Prostate gland (tissue), 2 donors: ENCODE measurements around the gene GSE1.

Experiments used
- POLR2A ChIP-seq: fragments of 450-650 bp; IDR thresholded peaks from one replicate; pipeline ENCODE4 v1.6.1; 2016; ENCODE audit warnings: antibody characterized with exemption, mild to moderate bottlenecking
- POLR2AphosphoS5 ChIP-seq: sonication (generic); formaldehyde crosslinking; IDR thresholded peaks from one replicate; pipeline ENCODE4 v1.6.1; 2017; ENCODE audit warnings: antibody characterized with exemption
- TF ChIP-seq, protein P1 (sequence below), 4 experiments: fragments of 200-600 bp in 2 of 4; fragments of 450-650 bp in 2 of 4; sonication (generic) in 2 of 4; IDR thresholded peaks; 1 replicate in 3 of 4; 2 replicates in 1 of 4; pipeline ENCODE4 v1.5.1; 2016 to 2019; ENCODE audit warnings: antibody characterized with exemption in 4 of 4, mild to moderate bottlenecking in 2 of 4, moderate library complexity in 2 of 4

DNA sequence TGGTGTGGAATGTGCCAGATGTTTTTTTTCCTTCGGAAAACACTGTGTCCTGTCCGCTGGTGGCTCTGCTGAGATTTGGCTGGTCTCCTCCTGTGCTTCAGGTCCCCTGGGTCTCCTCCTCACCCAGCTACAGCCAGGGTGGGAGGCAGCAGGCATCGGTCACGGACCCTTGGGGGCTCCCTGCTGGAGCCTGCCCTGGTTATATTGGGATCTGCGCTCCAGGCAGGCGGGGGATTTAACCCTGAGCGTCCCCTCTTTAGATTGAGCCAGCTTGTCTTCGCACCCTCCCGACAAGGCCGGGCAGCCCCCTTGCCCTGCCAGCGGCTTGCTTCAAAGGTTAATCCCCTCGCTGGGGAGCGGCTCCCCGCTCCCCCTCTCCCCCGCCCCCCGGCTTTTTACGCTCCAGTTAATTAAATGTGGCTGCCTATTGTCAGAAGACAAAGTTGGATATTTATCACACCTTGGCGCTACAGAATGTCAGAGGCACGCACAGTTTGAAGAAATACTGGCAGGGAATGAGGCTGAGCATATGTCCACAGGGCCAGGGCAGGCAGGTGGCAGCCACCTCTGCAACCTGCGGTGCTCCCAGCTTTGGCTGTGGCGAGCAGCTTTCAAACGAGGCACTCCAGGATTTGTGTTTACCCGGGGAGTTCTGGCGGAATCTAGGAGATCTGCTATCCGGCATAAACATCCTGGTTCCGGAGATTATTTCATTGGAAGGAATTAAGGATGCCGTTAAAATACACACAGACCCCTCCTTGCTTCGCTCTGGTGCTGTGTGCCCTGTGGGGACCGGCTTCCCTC, 38.2 kb upstream of the GSE1 start:
- TF ChIP-seq POLR2A: no peak
- TF ChIP-seq, protein P1, sequence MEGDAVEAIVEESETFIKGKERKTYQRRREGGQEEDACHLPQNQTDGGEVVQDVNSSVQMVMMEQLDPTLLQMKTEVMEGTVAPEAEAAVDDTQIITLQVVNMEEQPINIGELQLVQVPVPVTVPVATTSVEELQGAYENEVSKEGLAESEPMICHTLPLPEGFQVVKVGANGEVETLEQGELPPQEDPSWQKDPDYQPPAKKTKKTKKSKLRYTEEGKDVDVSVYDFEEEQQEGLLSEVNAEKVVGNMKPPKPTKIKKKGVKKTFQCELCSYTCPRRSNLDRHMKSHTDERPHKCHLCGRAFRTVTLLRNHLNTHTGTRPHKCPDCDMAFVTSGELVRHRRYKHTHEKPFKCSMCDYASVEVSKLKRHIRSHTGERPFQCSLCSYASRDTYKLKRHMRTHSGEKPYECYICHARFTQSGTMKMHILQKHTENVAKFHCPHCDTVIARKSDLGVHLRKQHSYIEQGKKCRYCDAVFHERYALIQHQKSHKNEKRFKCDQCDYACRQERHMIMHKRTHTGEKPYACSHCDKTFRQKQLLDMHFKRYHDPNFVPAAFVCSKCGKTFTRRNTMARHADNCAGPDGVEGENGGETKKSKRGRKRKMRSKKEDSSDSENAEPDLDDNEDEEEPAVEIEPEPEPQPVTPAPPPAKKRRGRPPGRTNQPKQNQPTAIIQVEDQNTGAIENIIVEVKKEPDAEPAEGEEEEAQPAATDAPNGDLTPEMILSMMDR (IDR thresholded peaks at IDR 0.05): no peak
- TF ChIP-seq POLR2AphosphoS5: no peak
